Left ventricle myocardium superior (tissue), 1 donor: ENCODE measurements around the gene PIEZO2. TPM values are rescaled to one million over a fixed set of nuclear protein-coding genes. Genes with fewer than 3 reads are reported as not detected.

Experiments
- ATAC-seq: fragments of 200-7000 bp; cut with Tn5 transposase; one replicate; pipeline ENCODE4 v1.9.1; 2020; ENCODE audit warnings: mild to moderate bottlenecking, moderate library complexity
- DNase-seq: peaks from one replicate; pipeline ENCODE4 v3.0.0-alpha.2; 2020
- intact Hi-C: fragments of 100-400 bp; cut with micrococcal nuclease; formaldehyde crosslinking; loops from one replicate; pipeline ENCODE4 v1.11.0; 2022
- total RNA-seq: library from RNA; stranded (reverse); fragmentation: NEBNext Ultra II Directional; extraction: Animal tissue kit (Norgen Biotek cat#: 25700); gene quantifications from one replicate; pipeline ENCODE4 v1.2.1, GENCODE V29; 2021
- donor health status: DM: no; HTN: yes; CAD: no; lungs with severe emphysema.

PIEZO2 gene
- total RNA-seq, 1 donor from 2014 or later: 1.1 TPM

- intact Hi-C loops: no loop called here
- ATAC-seq (no peak), DNase-seq (no peak)
Measured at GRCh38 chr18:11119550-11119949, 29.8 kb downstream of the PIEZO2 start.

GRCh38 chr18:11118051-11118766 lies 31.2 kb downstream of the PIEZO2 start:
- intact Hi-C loops: no loop called here
- DNase-seq (no peak), ATAC-seq (no peak)

- DNase-seq: no peak
- intact Hi-C loops: no loop called here
- ATAC-seq: no peak
Measured at GRCh38 chr18:11115276-11115675, 34.1 kb downstream of the PIEZO2 start.

- ATAC-seq (no peak), DNase-seq (no peak)
- intact Hi-C loops: no loop called here
Measured at GRCh38 chr18:11114653-11115052, 34.7 kb downstream of the PIEZO2 start.

- DNase-seq: no peak
- ATAC-seq: no peak
- intact Hi-C loops: no loop called here
Measured at GRCh38 chr18:11113937-11114336, 35.4 kb downstream of the PIEZO2 start.

- DNase-seq: no peak
- intact Hi-C loops: no loop called here
Measured at GRCh38 chr18:11113046-11113548, 36.3 kb downstream of the PIEZO2 start.

GRCh38 chr18:11112286-11112685 lies 37.1 kb downstream of the PIEZO2 start:
- ATAC-seq (no peak), DNase-seq (no peak)
- intact Hi-C loops: no loop called here

More at GRCh38 chr18:11113046-11113548, 36.3 kb downstream of the PIEZO2 start:
- ATAC-seq: no peak

- intact Hi-C loops: no loop called here
- DNase-seq (no peak), ATAC-seq (no peak)
Measured at GRCh38 chr18:11110509-11110908, 38.9 kb downstream of the PIEZO2 start.

GRCh38 chr18:11108947-11109346 lies 40.4 kb downstream of the PIEZO2 start:
- no peak for ATAC-seq
- intact Hi-C loops: no loop called here
- no peak for DNase-seq

GRCh38 chr18:11106894-11107293 lies 42.5 kb downstream of the PIEZO2 start:
- intact Hi-C loops: no loop called here
- no peak for ATAC-seq

GRCh38 chr18:11105463-11105862 lies 43.9 kb downstream of the PIEZO2 start:
- DNase-seq (no peak), ATAC-seq (no peak)
- intact Hi-C loops: no loop called here

More at GRCh38 chr18:11106894-11107293, 42.5 kb downstream of the PIEZO2 start:
- DNase-seq: no peak

- intact Hi-C loops: no loop called here
- DNase-seq: no peak
- ATAC-seq: no peak
Measured at GRCh38 chr18:11104307-11104706, 45.1 kb downstream of the PIEZO2 start.

GRCh38 chr18:11096839-11097750 lies 52.3 kb downstream of the PIEZO2 start:
- ATAC-seq: no peak
- intact Hi-C loops: no loop called here
- DNase-seq: no peak

- intact Hi-C loops: no loop called here
- DNase-seq (no peak), ATAC-seq (no peak)
Measured at GRCh38 chr18:11096411-11096810, 53.0 kb downstream of the PIEZO2 start.

- DNase-seq: no peak
- ATAC-seq: no peak
- intact Hi-C loops: no loop called here
Measured at GRCh38 chr18:11095674-11096293, 53.6 kb downstream of the PIEZO2 start.

GRCh38 chr18:11095211-11095610 lies 54.2 kb downstream of the PIEZO2 start:
- ATAC-seq: no peak
- intact Hi-C loops: no loop called here
- no peak for DNase-seq

- intact Hi-C loops: no loop called here
- no peak for DNase-seq
- ATAC-seq: no peak
Measured at GRCh38 chr18:11091746-11092145, 57.6 kb downstream of the PIEZO2 start.

GRCh38 chr18:11089931-11090715 lies 59.2 kb downstream of the PIEZO2 start:
- intact Hi-C loops: no loop called here
- no peak for DNase-seq
- ATAC-seq: no peak

- intact Hi-C loops: no loop called here
- no peak for DNase-seq
- no peak for ATAC-seq
Measured at GRCh38 chr18:11081009-11081532, 68.3 kb downstream of the PIEZO2 start.
